ENCODE data around the gene DHRSX. TPM values are rescaled to one million over a fixed set of nuclear protein-coding genes. Genes with fewer than 3 reads are reported as not detected.

Gene DHRSX
- total and polyA plus RNA-seq, 2 of the 13 experiments (the other 11 are each of a cell fraction or from before 2014, with no cell fraction given), result 15.5 to 24.3 TPM

DNA sequence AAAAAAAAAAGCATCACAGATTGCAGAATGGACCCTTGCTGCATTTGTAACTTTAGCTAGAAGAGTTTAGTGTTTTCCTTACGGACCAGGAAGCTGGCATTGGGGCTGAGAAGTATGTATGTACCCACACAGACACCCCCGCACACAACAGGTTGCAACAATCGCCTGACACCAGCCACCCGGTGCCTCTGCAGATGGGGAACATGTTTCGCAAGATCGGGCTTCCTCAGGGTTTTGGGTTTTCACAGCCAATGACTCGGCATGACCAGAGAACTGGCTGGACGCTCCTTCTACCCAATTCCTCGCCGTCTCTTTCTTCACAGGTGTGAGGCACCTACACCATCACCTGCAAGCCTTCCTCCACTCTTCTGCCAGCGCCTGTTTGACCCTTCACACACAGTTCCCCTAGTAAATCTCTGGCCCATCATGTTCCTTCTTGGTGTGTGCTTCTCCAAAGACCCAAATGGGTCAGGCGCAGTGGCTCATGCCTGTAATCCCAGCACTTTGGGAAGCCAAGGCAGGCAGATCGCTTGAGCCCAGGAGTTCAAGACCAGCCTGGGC lies 70.4 kb downstream of the DHRSX start:
- Histone ChIP-seq H3K27ac (ENCODE audit: extremely low read length, insufficient read depth, low read length) (no peak overlapping the region), H3K4me2 (ENCODE audit: low read depth, low read length) (no peak overlapping the region)

GRCh38 chrX:2427737-2428136 lies 73.0 kb downstream of the DHRSX start:
- intact Hi-C loops (cut with micrococcal nuclease; ENCODE audit: unreplicated experiment) (no loop called here), in situ Hi-C loops (cut with HindIII; ENCODE audit: extremely low pct_ligation_motif_present, low pct_unique_long_range_greater_than_20kb) (no loop called here)
- peaks cover 9% of the 10 kb centered on the region; the same call in 1 of the 2 replicates for H3K4me1 ChIP-seq (ENCODE audit: insufficient read depth, low read length)
- POLR2A ChIA-PET, result no interaction called here
- H3K9me3 ChIP-seq (ENCODE audit: low read length), result no peaks in the 10 kb centered on the region
- H3K4me3 ChIP-seq (replicated peaks in 1 of 3; ENCODE audit: insufficient read depth in 1 of 3, low read depth in 2 of 3, low read length in 3 of 3), result no peak overlapping the region
- no peak for TF ChIP-seq ZFP41 (CRISPR knock-in tag; IDR thresholded peaks at IDR 0.05; ENCODE audit: borderline replicate concordance)
- TF ChIP-seq IRX3 (CRISPR knock-in tag; IDR thresholded peaks at IDR 0.05; ENCODE audit: borderline replicate concordance, low read depth), result no peak
- no peak for TF ChIP-seq ZNF615 (CRISPR knock-in tag; IDR thresholded peaks at IDR 0.05; ENCODE audit: borderline replicate concordance)
- TF ChIP-seq, protein P1, sequence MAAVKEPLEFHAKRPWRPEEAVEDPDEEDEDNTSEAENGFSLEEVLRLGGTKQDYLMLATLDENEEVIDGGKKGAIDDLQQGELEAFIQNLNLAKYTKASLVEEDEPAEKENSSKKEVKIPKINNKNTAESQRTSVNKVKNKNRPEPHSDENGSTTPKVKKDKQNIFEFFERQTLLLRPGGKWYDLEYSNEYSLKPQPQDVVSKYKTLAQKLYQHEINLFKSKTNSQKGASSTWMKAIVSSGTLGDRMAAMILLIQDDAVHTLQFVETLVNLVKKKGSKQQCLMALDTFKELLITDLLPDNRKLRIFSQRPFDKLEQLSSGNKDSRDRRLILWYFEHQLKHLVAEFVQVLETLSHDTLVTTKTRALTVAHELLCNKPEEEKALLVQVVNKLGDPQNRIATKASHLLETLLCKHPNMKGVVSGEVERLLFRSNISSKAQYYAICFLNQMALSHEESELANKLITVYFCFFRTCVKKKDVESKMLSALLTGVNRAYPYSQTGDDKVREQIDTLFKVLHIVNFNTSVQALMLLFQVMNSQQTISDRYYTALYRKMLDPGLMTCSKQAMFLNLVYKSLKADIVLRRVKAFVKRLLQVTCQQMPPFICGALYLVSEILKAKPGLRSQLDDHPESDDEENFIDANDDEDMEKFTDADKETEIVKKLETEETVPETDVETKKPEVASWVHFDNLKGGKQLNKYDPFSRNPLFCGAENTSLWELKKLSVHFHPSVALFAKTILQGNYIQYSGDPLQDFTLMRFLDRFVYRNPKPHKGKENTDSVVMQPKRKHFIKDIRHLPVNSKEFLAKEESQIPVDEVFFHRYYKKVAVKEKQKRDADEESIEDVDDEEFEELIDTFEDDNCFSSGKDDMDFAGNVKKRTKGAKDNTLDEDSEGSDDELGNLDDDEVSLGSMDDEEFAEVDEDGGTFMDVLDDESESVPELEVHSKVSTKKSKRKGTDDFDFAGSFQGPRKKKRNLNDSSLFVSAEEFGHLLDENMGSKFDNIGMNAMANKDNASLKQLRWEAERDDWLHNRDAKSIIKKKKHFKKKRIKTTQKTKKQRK (IDR thresholded peaks at IDR 0.05; ENCODE audit: low read length), result no peak
- CTCF ChIA-PET (ENCODE audit: low intra/inter-chr PET ratio, low total read pairs), result no interaction called here
- BruUV-seq (replicated peaks), result no TSS peak
- ATAC-seq (no peak), FAIRE-seq (no peak), DNase-seq (ENCODE audit: low spot score) (no peak)
- H3K4me2 ChIP-seq (ENCODE audit: low read depth, low read length), result no peak overlapping the region
- H3K27me3 ChIP-seq (ENCODE audit: control insufficient read depth in 1 of 2, insufficient read depth in 2 of 2, low read length in 2 of 2), result no peaks in the 10 kb centered on the region
- H4K20me1 ChIP-seq (ENCODE audit: insufficient read depth, low read length), result 0 out of 2 replicates have a peak, but pooled peaks cover 2% of the 10 kb centered on the region
- H3K36me3 ChIP-seq (replicated peaks in 1 of 2; ENCODE audit: control insufficient read depth in 1 of 2, insufficient read depth in 2 of 2, low read length in 2 of 2), result peaks cover 0 to 11% of the 10 kb centered on the region in 2 experiments; a peak in 2 of 5 replicates
- no peak overlapping the region for H3K9ac ChIP-seq (ENCODE audit: insufficient read depth, low read depth, low read length)
- H3K27ac ChIP-seq (ENCODE audit: extremely low read length, insufficient read depth, low read length), result no peak overlapping the region
- no peaks in the 10 kb centered on the region for H3K79me2 ChIP-seq (ENCODE audit: insufficient read depth, low read length)
- WGBS (ENCODE audit: low lambda C conversion rate), result 98% methylated on average over 5 of the region's 5 CpGs
- no peak overlapping the region for H2AFZ ChIP-seq (ENCODE audit: low read length)

More for the DNA sequence above, 70.4 kb downstream of the DHRSX start:
- no peaks in the 10 kb centered on the region for H3K9me3 ChIP-seq (ENCODE audit: low read length)
- H3K36me3 ChIP-seq (replicated peaks in 1 of 2; ENCODE audit: control insufficient read depth in 1 of 2, insufficient read depth in 2 of 2, low read length in 2 of 2), result no peaks in the 10 kb centered on the region; a peak in 1 of 5 replicates
- no peaks in the 10 kb centered on the region for H3K79me2 ChIP-seq (ENCODE audit: insufficient read depth, low read length)
- ATAC-seq (no peak), DNase-seq (ENCODE audit: low spot score) (no peak), FAIRE-seq (no peak)
- H3K4me3 ChIP-seq (replicated peaks in 1 of 3; ENCODE audit: insufficient read depth in 1 of 3, low read depth in 2 of 3, low read length in 3 of 3), result no peak overlapping the region
- intact Hi-C loops (cut with micrococcal nuclease; ENCODE audit: unreplicated experiment), result no loop called here
- no TSS peak for BruUV-seq (replicated peaks)
- TF ChIP-seq GABPB1 (CRISPR knock-in tag; IDR thresholded peaks at IDR 0.05) (no peak), CEBPB (IDR thresholded peaks at IDR 0.05; ENCODE audit: borderline replicate concordance, low read depth, low read length) (peak; percentile 21; the same call in 1 of the 2 replicates)
- ChIA-PET CTCF (ENCODE audit: low intra/inter-chr PET ratio, low total read pairs) (no interaction called here), POLR2A (no interaction called here)
- peaks cover 9% of the 10 kb centered on the region; the same call in 1 of the 2 replicates for H3K4me1 ChIP-seq (ENCODE audit: insufficient read depth, low read length)
- H3K9ac ChIP-seq (ENCODE audit: insufficient read depth, low read depth, low read length), result no peak overlapping the region
- no peaks in the 10 kb centered on the region for H3K27me3 ChIP-seq (ENCODE audit: control insufficient read depth in 1 of 2, insufficient read depth in 2 of 2, low read length in 2 of 2)
- H4K20me1 ChIP-seq (ENCODE audit: insufficient read depth, low read length), result 0 out of 2 replicates have a peak, but pooled peaks cover 3% of the 10 kb centered on the region
- no peak overlapping the region for H2AFZ ChIP-seq (ENCODE audit: low read length)
- in situ Hi-C loops (cut with HindIII; ENCODE audit: extremely low pct_ligation_motif_present, low pct_unique_long_range_greater_than_20kb), result no loop called here
- 93% methylated on average over 9 of the region's 13 CpGs for WGBS (ENCODE audit: low lambda C conversion rate)

Measured in HepG2 (cell line).